A549 (cell line): Measurements from ENCODE around the gene BTG4.

Experiments used
- CEBPB ChIP-seq, 2 experiments: fragments of >200 bp in 1 of 2; sonication (Bioruptor Twin) in 1 of 2; formaldehyde crosslinking in 1 of 2; IDR thresholded peaks; 2 replicates each; pipeline ENCODE4 v1.6.1; 2012 to 2016
- HEYL ChIP-seq: fragments of 250-450 bp; sonication (Bioruptor Pico); IDR thresholded peaks from 2 replicates; pipeline ENCODE4 v1.8.0; 2021; ENCODE audit warnings: mild to moderate bottlenecking, moderate library complexity
- HOXA7 ChIP-seq: fragments of 250-450 bp; sonication (Bioruptor Pico); IDR thresholded peaks from 2 replicates; pipeline ENCODE4 v1.5.0; 2020; ENCODE audit warnings: mild to moderate bottlenecking, moderate library complexity
- JUNB ChIP-seq: fragments of >200 bp; sonication (Bioruptor Twin); formaldehyde crosslinking; IDR thresholded peaks from 2 replicates; pipeline ENCODE4 v1.6.1; 2016
- MAFK ChIP-seq: fragments of 450-650 bp; IDR thresholded peaks from 2 replicates; pipeline ENCODE4 v1.6.1; 2014; ENCODE audit not compliant: partially characterized antibody
- NPAS2 ChIP-seq: fragments of 250-450 bp; sonication (Bioruptor Pico); IDR thresholded peaks from 2 replicates; pipeline ENCODE4 v1.8.0; 2022; ENCODE audit warnings: mild to moderate bottlenecking, moderate library complexity, borderline replicate concordance
- NR3C1 ChIP-seq: fragments of >200 bp; sonication (Bioruptor Twin); formaldehyde crosslinking; IDR thresholded peaks from 3 replicates; pipeline ENCODE4 v1.6.1; 2017
- POLR2A ChIP-seq: IDR thresholded peaks from 2 replicates; pipeline ENCODE4 v1.6.1; 2012; ENCODE audit warnings: mild to moderate bottlenecking, low read length
- RARB ChIP-seq: fragments of 250-450 bp; sonication (Bioruptor Pico); IDR thresholded peaks from 2 replicates; pipeline ENCODE4 v1.8.0; 2021; ENCODE audit warnings: mild to moderate bottlenecking, moderate library complexity
- SMC3 ChIP-seq: fragments of >200 bp; sonication (Bioruptor Twin); formaldehyde crosslinking; IDR thresholded peaks from 3 replicates; pipeline ENCODE4 v1.6.1; 2018; ENCODE audit warnings: inconsistent platforms
- TFCP2L1 ChIP-seq: fragments of 250-450 bp; sonication (Bioruptor Pico); IDR thresholded peaks from 2 replicates; pipeline ENCODE4 v1.5.0; 2021; ENCODE audit warnings: mild to moderate bottlenecking
- ZFP36 ChIP-seq: fragments of 450-650 bp; IDR thresholded peaks from 2 replicates; pipeline ENCODE4 v1.6.1; 2014; ENCODE audit warnings: borderline replicate concordance; ENCODE audit not compliant: partially characterized antibody
- TF ChIP-seq, protein P1 (sequence below): fragments of 450-650 bp; IDR thresholded peaks from 2 replicates; pipeline ENCODE4 v1.6.1; 2014; ENCODE audit warnings: antibody characterized with exemption
- TF ChIP-seq, protein P2 (sequence below): fragments of >200 bp; sonication (Bioruptor Twin); formaldehyde crosslinking; IDR thresholded peaks from 3 replicates; pipeline ENCODE4 v1.5.1; 2016

DNA sequence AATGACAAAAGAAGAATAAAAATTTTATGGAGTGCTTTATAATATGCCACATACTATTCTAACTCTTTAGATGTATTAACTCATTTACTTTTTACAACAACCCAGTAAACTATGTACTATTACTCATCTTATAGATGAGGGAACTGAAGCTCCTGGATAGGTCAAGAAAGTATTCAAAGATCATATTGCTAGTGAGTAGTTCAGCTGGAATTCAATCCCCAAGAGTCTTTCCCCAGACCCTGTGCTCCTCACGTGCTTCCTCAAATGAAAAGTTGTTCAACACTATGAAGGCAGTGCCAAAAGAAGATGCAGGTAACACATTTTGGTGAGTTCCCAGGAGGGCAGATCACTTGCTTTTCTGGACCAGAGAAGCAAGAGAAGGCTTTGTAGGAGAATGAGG lies 46.8 kb downstream of the BTG4 start:
- TF ChIP-seq, protein P1, sequence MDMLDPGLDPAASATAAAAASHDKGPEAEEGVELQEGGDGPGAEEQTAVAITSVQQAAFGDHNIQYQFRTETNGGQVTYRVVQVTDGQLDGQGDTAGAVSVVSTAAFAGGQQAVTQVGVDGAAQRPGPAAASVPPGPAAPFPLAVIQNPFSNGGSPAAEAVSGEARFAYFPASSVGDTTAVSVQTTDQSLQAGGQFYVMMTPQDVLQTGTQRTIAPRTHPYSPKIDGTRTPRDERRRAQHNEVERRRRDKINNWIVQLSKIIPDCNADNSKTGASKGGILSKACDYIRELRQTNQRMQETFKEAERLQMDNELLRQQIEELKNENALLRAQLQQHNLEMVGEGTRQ: no peak
- TF ChIP-seq SMC3: no peak
- no peak for TF ChIP-seq JUNB
- no peak for TF ChIP-seq HOXA7 (CRISPR knock-in tag)
- no peak for TF ChIP-seq NR3C1
- TF ChIP-seq, protein P2, sequence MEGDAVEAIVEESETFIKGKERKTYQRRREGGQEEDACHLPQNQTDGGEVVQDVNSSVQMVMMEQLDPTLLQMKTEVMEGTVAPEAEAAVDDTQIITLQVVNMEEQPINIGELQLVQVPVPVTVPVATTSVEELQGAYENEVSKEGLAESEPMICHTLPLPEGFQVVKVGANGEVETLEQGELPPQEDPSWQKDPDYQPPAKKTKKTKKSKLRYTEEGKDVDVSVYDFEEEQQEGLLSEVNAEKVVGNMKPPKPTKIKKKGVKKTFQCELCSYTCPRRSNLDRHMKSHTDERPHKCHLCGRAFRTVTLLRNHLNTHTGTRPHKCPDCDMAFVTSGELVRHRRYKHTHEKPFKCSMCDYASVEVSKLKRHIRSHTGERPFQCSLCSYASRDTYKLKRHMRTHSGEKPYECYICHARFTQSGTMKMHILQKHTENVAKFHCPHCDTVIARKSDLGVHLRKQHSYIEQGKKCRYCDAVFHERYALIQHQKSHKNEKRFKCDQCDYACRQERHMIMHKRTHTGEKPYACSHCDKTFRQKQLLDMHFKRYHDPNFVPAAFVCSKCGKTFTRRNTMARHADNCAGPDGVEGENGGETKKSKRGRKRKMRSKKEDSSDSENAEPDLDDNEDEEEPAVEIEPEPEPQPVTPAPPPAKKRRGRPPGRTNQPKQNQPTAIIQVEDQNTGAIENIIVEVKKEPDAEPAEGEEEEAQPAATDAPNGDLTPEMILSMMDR: no peak
- no peak for TF ChIP-seq ZFP36
- no peak for TF ChIP-seq POLR2A
- TF ChIP-seq MAFK: no peak
- TF ChIP-seq RARB (CRISPR knock-in tag): no peak
- no peak for TF ChIP-seq CEBPB (IDR thresholded peaks at IDR 0.05)
- TF ChIP-seq NPAS2 (CRISPR knock-in tag): no peak
- TF ChIP-seq HEYL (CRISPR knock-in tag): no peak
- no peak for TF ChIP-seq TFCP2L1 (CRISPR knock-in tag)
